ENCODE measurements around the gene VPS26A.
"Not testable (repeated sequence)": the region's sequence is repeated elsewhere in the genome, so short reads cannot be mapped to it uniquely, and the experiment has no call there.

The VPS26A gene

DNA sequence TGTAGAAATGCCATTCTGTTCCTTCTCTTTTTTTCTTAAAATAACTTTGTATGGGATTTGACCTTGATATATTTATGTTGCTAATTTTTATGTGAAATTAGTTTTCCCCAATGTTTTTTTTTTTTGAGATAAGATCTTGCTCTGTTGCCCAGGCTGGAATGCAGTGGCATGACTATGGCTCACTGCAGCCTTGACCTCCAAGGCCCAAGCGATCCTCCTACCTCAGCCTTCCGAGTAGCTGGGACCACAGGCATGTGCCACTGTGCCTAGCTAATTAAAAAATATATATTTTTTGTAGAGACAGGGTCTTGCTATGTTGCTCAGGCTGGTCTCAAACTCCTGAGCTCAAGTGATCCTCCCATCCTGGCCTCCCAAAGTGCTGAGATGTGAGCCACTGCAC is 16.0 kb downstream of the VPS26A start:
- H3K79me2 ChIP-seq (ENCODE audit: control insufficient read depth, insufficient read depth, low read length, poor library complexity): no peaks in the 10 kb centered on the region
- no peaks in the 10 kb centered on the region for H3K27me3 ChIP-seq (ENCODE audit: insufficient read depth, low read length)
- no peaks in the 10 kb centered on the region for H3K79me1 ChIP-seq (ENCODE audit: low read length)
- H3K14ac ChIP-seq (ENCODE audit: low read length): no peak overlapping the region
- no peaks in the 10 kb centered on the region for H3K9me3 ChIP-seq (ENCODE audit: insufficient read depth, low read depth, low read length)
- DNase-seq: no peak
- H3K4me1 ChIP-seq (ENCODE audit: control insufficient read depth in 1 of 2, insufficient read depth in 2 of 2, low read length in 2 of 2): no peaks in the 10 kb centered on the region
- no peak overlapping the region for H3K18ac ChIP-seq (ENCODE audit: low read length)
- no peak overlapping the region for H2AK5ac ChIP-seq (ENCODE audit: low read length)
- H2BK120ac ChIP-seq (ENCODE audit: insufficient read depth, low read length, poor library complexity): no peak overlapping the region
- no peak overlapping the region for H3K23ac ChIP-seq (ENCODE audit: low read length)
- no peak overlapping the region for H3K9ac ChIP-seq (ENCODE audit: low read length)
- no peak overlapping the region for H3K4ac ChIP-seq (ENCODE audit: low read depth, low read length)
- no peak overlapping the region for H4K8ac ChIP-seq (ENCODE audit: low read depth, low read length)
- H2BK5ac ChIP-seq (ENCODE audit: low read depth, low read length, poor library complexity): no peak overlapping the region
- no CpG with 5 or more reads among the region's 2 CpGs for WGBS (ENCODE audit: extremely low coverage, insufficient coverage, insufficient read length)
- no peak overlapping the region for H2BK12ac ChIP-seq (ENCODE audit: low read length)
- no peak overlapping the region for H3K27ac ChIP-seq (ENCODE audit: low read depth, low read length)
- H3K4me2 ChIP-seq (ENCODE audit: low read length): no peak overlapping the region
- no peak overlapping the region for H3K4me3 ChIP-seq (ENCODE audit: low read depth, low read length)
- peaks cover 0 to 4% of the 10 kb centered on the region in 2 experiments for H3K36me3 ChIP-seq (ENCODE audit: control insufficient read depth in 1 of 2, insufficient read depth in 2 of 2, low read length in 2 of 2)
- no peak overlapping the region for H4K12ac ChIP-seq (ENCODE audit: low read depth, low read length)
- no peak overlapping the region for H4K91ac ChIP-seq (ENCODE audit: low read depth, low read length)
- H2AFZ ChIP-seq (ENCODE audit: insufficient read depth, low read length, poor library complexity): no peak overlapping the region

DNA sequence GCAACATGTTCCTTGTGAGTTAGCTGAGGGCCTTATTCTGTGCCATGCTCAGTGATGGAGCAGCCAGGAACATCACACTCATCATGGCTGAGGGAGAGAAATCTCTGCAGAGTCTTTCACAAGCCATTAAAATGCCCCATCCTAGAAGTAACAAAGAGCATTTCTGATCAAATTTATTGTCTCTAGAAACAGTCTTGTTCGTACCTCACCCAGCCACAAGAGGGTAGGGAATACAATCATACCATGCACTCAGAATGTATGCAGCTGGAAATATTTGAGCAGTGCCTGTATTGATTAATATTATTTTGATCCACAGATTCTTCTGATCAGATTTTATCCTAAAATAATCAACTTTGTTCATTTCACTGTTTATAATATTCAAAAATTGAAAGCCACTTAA is 17.3 kb downstream of the VPS26A start:
- H2BK5ac ChIP-seq (ENCODE audit: low read depth, low read length, poor library complexity): no peak overlapping the region
- no peaks in the 10 kb centered on the region for H3K79me1 ChIP-seq (ENCODE audit: low read length)
- no peak overlapping the region for H3K4ac ChIP-seq (ENCODE audit: low read depth, low read length)
- no peaks in the 10 kb centered on the region for H3K79me2 ChIP-seq (ENCODE audit: control insufficient read depth, insufficient read depth, low read length, poor library complexity)
- no peak overlapping the region for H2AFZ ChIP-seq (ENCODE audit: insufficient read depth, low read length, poor library complexity)
- no peak overlapping the region for H2BK120ac ChIP-seq (ENCODE audit: insufficient read depth, low read length, poor library complexity)
- H3K4me3 ChIP-seq (ENCODE audit: low read depth, low read length): no peak overlapping the region
- H4K91ac ChIP-seq (ENCODE audit: low read depth, low read length): no peak overlapping the region
- H3K9me3 ChIP-seq (ENCODE audit: insufficient read depth, low read depth, low read length): no peaks in the 10 kb centered on the region
- no peaks in the 10 kb centered on the region for H3K27me3 ChIP-seq (ENCODE audit: insufficient read depth, low read length)
- no peak overlapping the region for H2AK5ac ChIP-seq (ENCODE audit: low read length)
- no peak for DNase-seq
- H3K36me3 ChIP-seq (ENCODE audit: control insufficient read depth in 1 of 2, insufficient read depth in 2 of 2, low read length in 2 of 2): peaks cover 0 to 1% of the 10 kb centered on the region in 2 experiments
- no peak overlapping the region for H3K18ac ChIP-seq (ENCODE audit: low read length)
- H3K4me1 ChIP-seq (ENCODE audit: control insufficient read depth in 1 of 2, insufficient read depth in 2 of 2, low read length in 2 of 2): no peaks in the 10 kb centered on the region
- no peak overlapping the region for H4K12ac ChIP-seq (ENCODE audit: low read depth, low read length)
- H3K9ac ChIP-seq (ENCODE audit: low read length): no peak overlapping the region
- no peak overlapping the region for H3K23ac ChIP-seq (ENCODE audit: low read length)
- no peak overlapping the region for H2BK12ac ChIP-seq (ENCODE audit: low read length)
- no peak overlapping the region for H3K4me2 ChIP-seq (ENCODE audit: low read length)
- H3K27ac ChIP-seq (ENCODE audit: low read depth, low read length): no peak overlapping the region
- no peak overlapping the region for H4K8ac ChIP-seq (ENCODE audit: low read depth, low read length)
- no peak overlapping the region for H3K14ac ChIP-seq (ENCODE audit: low read length)
- WGBS (ENCODE audit: extremely low coverage, insufficient coverage, insufficient read length): no CpG with 5 or more reads among the region's 1 CpG

DNA sequence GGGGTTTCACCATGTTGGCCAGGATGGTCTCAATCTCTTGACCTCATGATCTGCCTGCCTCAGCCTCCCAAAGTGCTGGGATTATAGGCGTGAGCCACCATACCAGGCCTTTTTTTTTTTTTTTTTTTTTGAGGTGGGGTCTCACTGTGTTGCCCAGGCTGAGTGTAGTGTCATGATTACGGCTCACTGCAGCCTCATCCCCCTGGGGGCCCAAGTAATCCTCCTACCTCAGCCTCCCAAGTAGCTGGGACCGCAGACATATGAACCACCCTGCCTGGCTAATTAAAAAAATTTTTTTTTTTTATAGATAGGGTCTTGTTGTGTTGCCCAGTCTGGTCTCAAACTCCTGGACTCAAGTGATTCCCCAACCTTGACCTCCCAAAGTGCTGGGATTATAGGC is 18.1 kb downstream of the VPS26A start:
- H3K27ac ChIP-seq (ENCODE audit: low read depth, low read length); H3K4me2 ChIP-seq (ENCODE audit: low read length); H2BK5ac ChIP-seq (ENCODE audit: low read depth, low read length, poor library complexity); H3K23ac ChIP-seq (ENCODE audit: low read length); DNase-seq; H3K4me3 ChIP-seq (ENCODE audit: low read depth, low read length); H3K4ac ChIP-seq (ENCODE audit: low read depth, low read length); H2BK120ac ChIP-seq (ENCODE audit: insufficient read depth, low read length, poor library complexity); H2AK5ac ChIP-seq (ENCODE audit: low read length); H3K4me1 ChIP-seq (ENCODE audit: control insufficient read depth in 1 of 2, insufficient read depth in 2 of 2, low read length in 2 of 2); H3K79me2 ChIP-seq (ENCODE audit: control insufficient read depth, insufficient read depth, low read length, poor library complexity); H2AFZ ChIP-seq (ENCODE audit: insufficient read depth, low read length, poor library complexity); H4K91ac ChIP-seq (ENCODE audit: low read depth, low read length); H4K12ac ChIP-seq (ENCODE audit: low read depth, low read length); H3K14ac ChIP-seq (ENCODE audit: low read length); H3K79me1 ChIP-seq (ENCODE audit: low read length); H3K18ac ChIP-seq (ENCODE audit: low read length); H3K9me3 ChIP-seq (ENCODE audit: insufficient read depth, low read depth, low read length); H3K27me3 ChIP-seq (ENCODE audit: insufficient read depth, low read length); H4K8ac ChIP-seq (ENCODE audit: low read depth, low read length); H3K9ac ChIP-seq (ENCODE audit: low read length); H3K36me3 ChIP-seq (ENCODE audit: control insufficient read depth in 1 of 2, insufficient read depth in 2 of 2, low read length in 2 of 2); H2BK12ac ChIP-seq (ENCODE audit: low read length): not testable (repeated sequence)
- WGBS (ENCODE audit: extremely low coverage, insufficient coverage, insufficient read length): no CpG with 5 or more reads among the region's 3 CpGs

DNA sequence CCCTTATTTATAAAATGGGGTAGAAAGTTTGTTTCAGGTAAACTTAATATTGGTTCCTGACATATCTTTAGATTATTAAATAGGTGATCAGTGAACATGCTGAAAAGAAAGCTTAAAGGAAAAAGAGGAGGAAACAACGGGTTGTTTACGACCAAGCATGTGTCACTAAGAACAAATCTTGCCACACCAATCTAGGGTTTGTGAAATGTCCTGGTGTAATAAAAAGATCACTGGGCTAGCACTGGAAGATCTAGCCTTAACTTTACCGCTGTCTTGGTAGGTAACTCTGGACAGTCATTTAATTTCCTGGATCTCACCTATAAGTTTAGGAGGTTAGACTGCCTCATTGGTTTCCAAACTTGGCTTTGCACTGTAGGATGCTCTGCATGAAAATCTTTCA is 19.0 kb downstream of the VPS26A start:
- Histone ChIP-seq H3K9me3 (ENCODE audit: insufficient read depth, low read depth, low read length) (no peaks in the 10 kb centered on the region), H3K4me2 (ENCODE audit: low read length) (no peak overlapping the region), H3K27ac (ENCODE audit: low read depth, low read length) (no peak overlapping the region), H4K12ac (ENCODE audit: low read depth, low read length) (no peak overlapping the region), H3K14ac (ENCODE audit: low read length) (no peak overlapping the region), H2BK12ac (ENCODE audit: low read length) (no peak overlapping the region), H3K79me2 (ENCODE audit: control insufficient read depth, insufficient read depth, low read length, poor library complexity) (no peaks in the 10 kb centered on the region), H3K4ac (ENCODE audit: low read depth, low read length) (no peak overlapping the region), H4K8ac (ENCODE audit: low read depth, low read length) (no peak overlapping the region), H3K9ac (ENCODE audit: low read length) (no peak overlapping the region), H3K36me3 (ENCODE audit: control insufficient read depth in 1 of 2, insufficient read depth in 2 of 2, low read length in 2 of 2) (no peaks in the 10 kb centered on the region), H3K79me1 (ENCODE audit: low read length) (no peaks in the 10 kb centered on the region), H3K23ac (ENCODE audit: low read length) (no peak overlapping the region), H3K18ac (ENCODE audit: low read length) (no peak overlapping the region), H3K4me1 (ENCODE audit: control insufficient read depth in 1 of 2, insufficient read depth in 2 of 2, low read length in 2 of 2) (no peaks in the 10 kb centered on the region), H4K91ac (ENCODE audit: low read depth, low read length) (no peak overlapping the region), H2AK5ac (ENCODE audit: low read length) (no peak overlapping the region), H2AFZ (ENCODE audit: insufficient read depth, low read length, poor library complexity) (no peak overlapping the region), H3K27me3 (ENCODE audit: insufficient read depth, low read length) (no peaks in the 10 kb centered on the region), H2BK120ac (ENCODE audit: insufficient read depth, low read length, poor library complexity) (no peak overlapping the region), H3K4me3 (ENCODE audit: low read depth, low read length) (no peak overlapping the region), H2BK5ac (ENCODE audit: low read depth, low read length, poor library complexity) (no peak overlapping the region)
- DNase-seq: no peak
- no CpG with 5 or more reads among the region's 3 CpGs for WGBS (ENCODE audit: extremely low coverage, insufficient coverage, insufficient read length)
